ENCODE data around the gene PIGT.

DNA sequence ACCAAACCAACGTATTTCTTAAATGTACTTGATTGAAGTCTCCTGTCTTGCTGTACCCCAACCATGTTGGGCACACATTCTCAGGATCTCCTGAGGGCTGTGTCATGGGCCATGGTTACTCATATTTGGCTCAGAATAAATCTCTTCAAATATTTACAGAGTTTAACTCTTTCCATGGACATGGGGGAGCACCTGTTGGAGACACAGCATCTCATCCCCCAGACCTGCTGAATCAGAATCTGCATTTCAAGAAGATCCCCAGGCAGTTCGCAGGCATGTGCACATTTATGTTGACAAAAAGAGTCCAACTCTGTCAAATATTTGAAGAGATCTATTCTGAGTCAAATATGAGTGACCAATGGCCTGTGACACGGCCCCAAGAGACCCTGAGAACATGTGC is 24.5 kb downstream of the PIGT start:
- TF ChIP-seq EP300 (IDR thresholded peaks at IDR 0.05) (no peak), CTCF (IDR thresholded peaks at IDR 0.05) (no peak), POLR2A (IDR thresholded peaks at IDR 0.05) (no peak)
